ENCODE measurements around the gene ICA1L.

The ICA1L gene

DNA sequence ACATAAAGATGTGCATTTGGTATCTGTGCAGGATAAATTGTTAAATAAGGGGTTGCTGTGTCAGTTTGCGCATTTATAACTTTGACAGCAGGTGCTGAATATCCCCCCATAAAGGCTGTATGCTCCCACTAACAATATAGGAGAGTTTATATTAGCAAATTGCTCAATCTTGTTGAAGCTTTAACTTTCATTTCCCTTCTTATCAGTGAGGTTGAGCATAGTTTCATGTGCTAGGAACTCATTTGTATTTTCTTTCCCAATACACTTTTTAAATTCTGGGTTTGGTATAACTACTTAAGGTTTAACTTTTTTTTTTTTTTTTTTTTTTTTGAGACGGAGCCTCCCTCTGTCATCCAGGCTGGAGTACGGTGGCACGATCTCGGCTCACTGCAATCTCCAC lies 147.8 kb downstream of the ICA1L start:
- Histone ChIP-seq H2AFZ (ENCODE audit: low read depth, low read length) (no peak overlapping the region), H3K27me3 (ENCODE audit: low read depth, low read length) (no peaks in the 10 kb centered on the region), H3K4me3 (ENCODE audit: low read length) (no peak overlapping the region), H4K20me1 (ENCODE audit: insufficient read depth, low read length) (no peaks in the 10 kb centered on the region; the same call in 1 of the 2 replicates), H3K9me3 (ENCODE audit: insufficient read depth, low read length) (no peaks in the 10 kb centered on the region), H3K27ac (ENCODE audit: low read length) (no peak overlapping the region), H3K36me3 (replicated peaks; ENCODE audit: low read depth, low read length) (peaks cover 3% of the 10 kb centered on the region), H3K79me2 (ENCODE audit: low read length) (no peaks in the 10 kb centered on the region), H3K4me1 (ENCODE audit: low read length) (no peaks in the 10 kb centered on the region), H3K9ac (ENCODE audit: low read length) (no peak overlapping the region), H3K4me2 (ENCODE audit: low read length) (no peak overlapping the region)
- TF ChIP-seq, protein P1, sequence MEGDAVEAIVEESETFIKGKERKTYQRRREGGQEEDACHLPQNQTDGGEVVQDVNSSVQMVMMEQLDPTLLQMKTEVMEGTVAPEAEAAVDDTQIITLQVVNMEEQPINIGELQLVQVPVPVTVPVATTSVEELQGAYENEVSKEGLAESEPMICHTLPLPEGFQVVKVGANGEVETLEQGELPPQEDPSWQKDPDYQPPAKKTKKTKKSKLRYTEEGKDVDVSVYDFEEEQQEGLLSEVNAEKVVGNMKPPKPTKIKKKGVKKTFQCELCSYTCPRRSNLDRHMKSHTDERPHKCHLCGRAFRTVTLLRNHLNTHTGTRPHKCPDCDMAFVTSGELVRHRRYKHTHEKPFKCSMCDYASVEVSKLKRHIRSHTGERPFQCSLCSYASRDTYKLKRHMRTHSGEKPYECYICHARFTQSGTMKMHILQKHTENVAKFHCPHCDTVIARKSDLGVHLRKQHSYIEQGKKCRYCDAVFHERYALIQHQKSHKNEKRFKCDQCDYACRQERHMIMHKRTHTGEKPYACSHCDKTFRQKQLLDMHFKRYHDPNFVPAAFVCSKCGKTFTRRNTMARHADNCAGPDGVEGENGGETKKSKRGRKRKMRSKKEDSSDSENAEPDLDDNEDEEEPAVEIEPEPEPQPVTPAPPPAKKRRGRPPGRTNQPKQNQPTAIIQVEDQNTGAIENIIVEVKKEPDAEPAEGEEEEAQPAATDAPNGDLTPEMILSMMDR (IDR thresholded peaks at IDR 0.05; ENCODE audit: low read depth, low read length), result no peak
- TF ChIP-seq EZH2phosphoT487 (IDR thresholded peaks at IDR 0.05; ENCODE audit: low read depth), result no peak
